ENCODE data around the gene PRKAG2.

- no peak for TF ChIP-seq CTCF (IDR thresholded peaks at IDR 0.05)
- no peak for TF ChIP-seq ZFX (IDR thresholded peaks at IDR 0.05; ENCODE audit: borderline replicate concordance)
Observed at GRCh38 chr7:151700586-151701165, 176.2 kb downstream of the PRKAG2 start.
